ENCODE measurements around the gene THRB.

THRB gene

DNA sequence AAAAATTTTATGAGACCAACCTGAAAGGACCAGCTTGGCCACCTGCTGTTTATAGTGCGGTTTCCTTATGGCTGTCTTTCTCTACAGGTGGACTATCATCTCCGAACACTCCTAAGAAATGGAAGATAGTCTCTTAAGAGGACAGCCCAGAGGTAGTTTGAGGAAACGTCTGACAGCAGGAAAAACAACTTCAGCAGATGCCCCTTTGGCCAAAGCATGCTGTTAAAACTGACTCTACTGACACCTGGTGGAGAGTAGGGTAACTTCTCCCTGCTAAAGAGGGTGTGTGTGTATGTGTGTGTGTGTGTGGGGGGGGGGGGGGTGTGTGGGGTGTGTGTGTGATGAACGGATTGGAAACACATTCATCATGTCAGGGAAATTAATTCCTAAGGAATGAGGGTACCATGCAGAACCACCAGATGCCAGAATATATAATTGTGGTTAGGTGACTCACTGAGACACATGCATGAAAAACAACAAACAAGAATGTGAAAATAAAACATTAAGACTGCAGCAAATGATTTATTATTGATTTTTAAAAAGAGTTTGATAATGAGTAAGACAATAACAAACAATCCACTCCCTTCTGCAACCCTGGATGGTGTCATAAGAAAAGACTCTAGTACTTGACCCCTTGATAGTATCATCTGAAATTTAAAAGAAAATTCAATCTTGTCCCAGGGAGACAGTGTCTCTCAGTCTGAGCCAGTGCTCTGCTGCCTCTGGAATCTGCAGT is 256.5 kb downstream of the THRB start:
- Histone ChIP-seq H3F3A (ENCODE audit: insufficient read depth, low read length) (no peaks in the 10 kb centered on the region), H3K79me2 (ENCODE audit: insufficient read depth, low read length) (no peaks in the 10 kb centered on the region), H3K4me3 (ENCODE audit: low read depth, low read length, poor library complexity, severe bottlenecking) (no peak overlapping the region), H2AFZ (ENCODE audit: low read length) (no peak overlapping the region), H3K27ac (ENCODE audit: low read depth, low read length, poor library complexity, severe bottlenecking) (no peak overlapping the region), H3K9me2 (ENCODE audit: low read depth, low read length) (no peaks in the 10 kb centered on the region), H3K9me3 (ENCODE audit: low read length) (no peaks in the 10 kb centered on the region), H4K20me1 (ENCODE audit: insufficient read depth, low read length) (no peaks in the 10 kb centered on the region), H3K4me1 (ENCODE audit: insufficient read depth, low read length, severe bottlenecking) (no peaks in the 10 kb centered on the region), H3K4me2 (ENCODE audit: low read length) (no peak overlapping the region), H3K36me3 (ENCODE audit: insufficient read depth, low read length) (no peaks in the 10 kb centered on the region), H3K9ac (ENCODE audit: low read length) (no peak overlapping the region), H3K27me3 (ENCODE audit: insufficient read depth, low read length) (no peaks in the 10 kb centered on the region; the same call in none of the 2 replicates)
- TF ChIP-seq EZH2 (IDR thresholded peaks at IDR 0.05; ENCODE audit: borderline replicate concordance, low read length): no peak
- TF ChIP-seq, protein P1, sequence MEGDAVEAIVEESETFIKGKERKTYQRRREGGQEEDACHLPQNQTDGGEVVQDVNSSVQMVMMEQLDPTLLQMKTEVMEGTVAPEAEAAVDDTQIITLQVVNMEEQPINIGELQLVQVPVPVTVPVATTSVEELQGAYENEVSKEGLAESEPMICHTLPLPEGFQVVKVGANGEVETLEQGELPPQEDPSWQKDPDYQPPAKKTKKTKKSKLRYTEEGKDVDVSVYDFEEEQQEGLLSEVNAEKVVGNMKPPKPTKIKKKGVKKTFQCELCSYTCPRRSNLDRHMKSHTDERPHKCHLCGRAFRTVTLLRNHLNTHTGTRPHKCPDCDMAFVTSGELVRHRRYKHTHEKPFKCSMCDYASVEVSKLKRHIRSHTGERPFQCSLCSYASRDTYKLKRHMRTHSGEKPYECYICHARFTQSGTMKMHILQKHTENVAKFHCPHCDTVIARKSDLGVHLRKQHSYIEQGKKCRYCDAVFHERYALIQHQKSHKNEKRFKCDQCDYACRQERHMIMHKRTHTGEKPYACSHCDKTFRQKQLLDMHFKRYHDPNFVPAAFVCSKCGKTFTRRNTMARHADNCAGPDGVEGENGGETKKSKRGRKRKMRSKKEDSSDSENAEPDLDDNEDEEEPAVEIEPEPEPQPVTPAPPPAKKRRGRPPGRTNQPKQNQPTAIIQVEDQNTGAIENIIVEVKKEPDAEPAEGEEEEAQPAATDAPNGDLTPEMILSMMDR (IDR thresholded peaks at IDR 0.05; ENCODE audit: low read length): peak; percentile 80

DNA sequence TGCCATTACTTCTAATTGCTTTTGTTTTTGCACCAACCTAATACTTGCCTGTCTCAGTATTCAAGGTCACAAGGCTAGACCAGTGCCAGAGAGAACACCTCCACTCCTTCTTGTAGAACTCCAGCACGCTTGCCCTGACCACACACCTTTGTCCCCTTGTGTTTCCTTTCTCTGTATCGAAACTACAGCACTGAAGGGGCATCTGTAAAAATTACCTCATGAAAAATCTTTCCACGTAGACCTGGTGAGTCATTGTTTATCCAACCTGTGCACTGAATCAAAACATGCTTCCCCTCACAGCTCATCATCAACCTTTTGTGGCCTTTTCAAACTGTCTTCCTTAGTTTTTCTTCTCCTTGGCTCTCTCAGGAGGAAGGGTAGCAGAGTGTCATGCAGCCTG is 259.5 kb downstream of the THRB start:
- Histone ChIP-seq H3K79me2 (ENCODE audit: insufficient read depth, low read length) (no peaks in the 10 kb centered on the region), H4K20me1 (ENCODE audit: insufficient read depth, low read length) (no peaks in the 10 kb centered on the region), H3K27ac (ENCODE audit: low read depth, low read length, poor library complexity, severe bottlenecking) (no peak overlapping the region), H3K9me2 (ENCODE audit: low read depth, low read length) (no peaks in the 10 kb centered on the region), H3K27me3 (ENCODE audit: insufficient read depth, low read length) (no peaks in the 10 kb centered on the region; the same call in none of the 2 replicates), H2AFZ (ENCODE audit: low read length) (no peak overlapping the region), H3K36me3 (ENCODE audit: insufficient read depth, low read length) (no peaks in the 10 kb centered on the region), H3K9ac (ENCODE audit: low read length) (no peak overlapping the region), H3K9me3 (ENCODE audit: low read length) (no peaks in the 10 kb centered on the region), H3K4me2 (ENCODE audit: low read length) (no peak overlapping the region), H3F3A (ENCODE audit: insufficient read depth, low read length) (no peaks in the 10 kb centered on the region), H3K4me3 (ENCODE audit: low read depth, low read length, poor library complexity, severe bottlenecking) (no peak overlapping the region), H3K4me1 (ENCODE audit: insufficient read depth, low read length, severe bottlenecking) (no peaks in the 10 kb centered on the region)
- no peak for TF ChIP-seq EZH2 (IDR thresholded peaks at IDR 0.05; ENCODE audit: borderline replicate concordance, low read length)
- TF ChIP-seq, protein P1 (IDR thresholded peaks at IDR 0.05; ENCODE audit: low read length): no peak

DNA sequence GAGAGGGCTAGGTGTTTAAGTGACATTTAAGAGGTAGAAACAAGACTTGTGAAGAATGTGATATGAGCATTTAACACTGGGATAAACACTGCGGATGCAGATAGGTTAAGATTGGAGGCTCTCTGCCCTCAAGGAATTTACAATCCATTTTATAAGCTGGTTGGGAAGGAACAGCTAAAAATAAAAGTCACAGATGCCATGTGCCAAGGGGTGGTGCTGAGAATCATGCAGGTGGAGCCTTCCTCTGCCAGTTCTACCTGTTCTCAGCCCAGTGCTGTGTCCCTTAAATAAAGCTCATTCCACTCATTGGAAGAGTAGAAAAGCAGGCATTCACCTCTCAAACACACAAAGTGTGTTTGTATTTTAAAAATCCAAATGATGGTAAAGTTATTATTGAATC is 261.9 kb downstream of the THRB start:
- H3K9ac ChIP-seq (ENCODE audit: low read length): no peak overlapping the region
- no peaks in the 10 kb centered on the region for H3K9me3 ChIP-seq (ENCODE audit: low read length)
- H3K4me3 ChIP-seq (ENCODE audit: low read depth, low read length, poor library complexity, severe bottlenecking): no peak overlapping the region
- H3K4me2 ChIP-seq (ENCODE audit: low read length): no peak overlapping the region
- no peaks in the 10 kb centered on the region for H3K9me2 ChIP-seq (ENCODE audit: low read depth, low read length)
- H2AFZ ChIP-seq (ENCODE audit: low read length): no peak overlapping the region
- H3K36me3 ChIP-seq (ENCODE audit: insufficient read depth, low read length): no peaks in the 10 kb centered on the region
- no peak overlapping the region for H3K27ac ChIP-seq (ENCODE audit: low read depth, low read length, poor library complexity, severe bottlenecking)
- no peaks in the 10 kb centered on the region for H3K4me1 ChIP-seq (ENCODE audit: insufficient read depth, low read length, severe bottlenecking)
- no peaks in the 10 kb centered on the region for H3F3A ChIP-seq (ENCODE audit: insufficient read depth, low read length)
- TF ChIP-seq, protein P1 (IDR thresholded peaks at IDR 0.05; ENCODE audit: low read length): no peak
- TF ChIP-seq EZH2 (IDR thresholded peaks at IDR 0.05; ENCODE audit: borderline replicate concordance, low read length): no peak
- H3K79me2 ChIP-seq (ENCODE audit: insufficient read depth, low read length): no peaks in the 10 kb centered on the region
- no peaks in the 10 kb centered on the region for H3K27me3 ChIP-seq (ENCODE audit: insufficient read depth, low read length)
- no peaks in the 10 kb centered on the region for H4K20me1 ChIP-seq (ENCODE audit: insufficient read depth, low read length)
